WTC11 (cell line): Measurements from ENCODE around the gene EEF1AKMT3. TPM values are rescaled to one million over a fixed set of nuclear protein-coding genes. Genes with fewer than 3 reads are reported as not detected.

ENCODE experiments used
- CBFB ChIP-seq: sonication (generic); formaldehyde crosslinking; IDR thresholded peaks from 2 replicates; pipeline ENCODE4 v1.8.1; 2022; ENCODE audit warnings: mild to moderate bottlenecking, low read depth, missing genetic modification reagents
- CREB1 ChIP-seq: sonication (generic); formaldehyde crosslinking; IDR thresholded peaks from 2 replicates; pipeline ENCODE4 v1.8.0; 2023; ENCODE audit warnings: mild to moderate bottlenecking, missing genetic modification reagents
- EMX1 ChIP-seq: fragments of 250-450 bp; sonication (Bioruptor Pico); IDR thresholded peaks from 2 replicates; pipeline ENCODE4 v1.8.0; 2021; ENCODE audit warnings: mild to moderate bottlenecking
- ERG ChIP-seq: fragments of 250-450 bp; sonication (Bioruptor Pico); IDR thresholded peaks from 2 replicates; pipeline ENCODE4 v1.8.0; 2021; ENCODE audit warnings: mild to moderate bottlenecking
- ETV6 ChIP-seq: sonication (generic); formaldehyde crosslinking; IDR thresholded peaks from 2 replicates; pipeline ENCODE4 v1.8.1; 2022; ENCODE audit warnings: mild to moderate bottlenecking, missing genetic modification reagents
- FOXJ3 ChIP-seq: sonication (generic); formaldehyde crosslinking; IDR thresholded peaks from 2 replicates; pipeline ENCODE4 v1.9.0; 2021; ENCODE audit warnings: missing genetic modification reagents, mild to moderate bottlenecking, borderline replicate concordance
- GABPB1 ChIP-seq: sonication (generic); formaldehyde crosslinking; IDR thresholded peaks from 2 replicates; pipeline ENCODE4 v1.8.1; 2023; ENCODE audit warnings: mild to moderate bottlenecking, missing genetic modification reagents
- GRHL2 ChIP-seq: fragments of 250-450 bp; sonication (Bioruptor Pico); IDR thresholded peaks from 2 replicates; pipeline ENCODE4 v1.8.0; 2022; ENCODE audit warnings: mild to moderate bottlenecking, moderate library complexity; ENCODE audit not compliant: insufficient replicate concordance, severe bottlenecking
- JAZF1 ChIP-seq: fragments of 250-450 bp; sonication (Bioruptor Pico); IDR thresholded peaks from 2 replicates; pipeline ENCODE4 v1.9.0; 2021; ENCODE audit warnings: moderate library complexity, mild to moderate bottlenecking, inconsistent platforms
- NR1H2 ChIP-seq: sonication (generic); formaldehyde crosslinking; IDR thresholded peaks from 2 replicates; pipeline ENCODE4 v1.9.0; 2021; ENCODE audit warnings: mild to moderate bottlenecking, moderate library complexity, missing genetic modification reagents
- RORB ChIP-seq: fragments of 250-450 bp; sonication (Bioruptor Pico); IDR thresholded peaks from 2 replicates; pipeline ENCODE4 v1.9.0; 2021; ENCODE audit warnings: mild to moderate bottlenecking
- SMAD3 ChIP-seq: sonication (generic); formaldehyde crosslinking; IDR thresholded peaks from 2 replicates; pipeline ENCODE4 v1.8.0; 2022; ENCODE audit warnings: missing genetic modification reagents, mild to moderate bottlenecking, borderline replicate concordance
- TEAD1 ChIP-seq: sonication (generic); formaldehyde crosslinking; IDR thresholded peaks from 2 replicates; pipeline ENCODE4 v1.8.0; 2022; ENCODE audit warnings: mild to moderate bottlenecking, missing genetic modification reagents
- TEAD4 ChIP-seq: sonication (generic); formaldehyde crosslinking; IDR thresholded peaks from 2 replicates; pipeline ENCODE4 v1.8.0; 2022; ENCODE audit warnings: mild to moderate bottlenecking, missing genetic modification reagents
- ZBTB43 ChIP-seq: sonication (generic); formaldehyde crosslinking; IDR thresholded peaks from 2 replicates; pipeline ENCODE4 v1.8.1; 2023; ENCODE audit warnings: mild to moderate bottlenecking, missing genetic modification reagents
- ZNF219 ChIP-seq: sonication (generic); formaldehyde crosslinking; IDR thresholded peaks from 2 replicates; pipeline ENCODE4 v1.8.0; 2023; ENCODE audit warnings: missing genetic modification reagents, mild to moderate bottlenecking, borderline replicate concordance
- ZNF396 ChIP-seq: fragments of 250-450 bp; sonication (Bioruptor Pico); IDR thresholded peaks from 2 replicates; pipeline ENCODE4 v1.8.0; 2021; ENCODE audit warnings: mild to moderate bottlenecking, moderate library complexity, borderline replicate concordance
- ZNF532 ChIP-seq: fragments of 250-450 bp; sonication (Bioruptor Pico); IDR thresholded peaks from 2 replicates; pipeline ENCODE4 v1.9.0; 2021; ENCODE audit warnings: mild to moderate bottlenecking, borderline replicate concordance
- total RNA-seq: library from RNA; stranded (reverse); gene quantifications from 3 replicates; pipeline ENCODE4 v1.2.3, GENCODE V29; 2021
- TF ChIP-seq, protein P1 (sequence below): sonication (generic); formaldehyde crosslinking; conservative IDR thresholded peaks from 2 replicates; pipeline ENCODE4 v1.8.1; 2022; ENCODE audit warnings: mild to moderate bottlenecking, missing genetic modification reagents
- TF ChIP-seq, protein P2 (sequence below): sonication (generic); formaldehyde crosslinking; IDR thresholded peaks from 2 replicates; pipeline ENCODE4 v1.8.0; 2023; ENCODE audit warnings: missing genetic modification reagents, mild to moderate bottlenecking, borderline replicate concordance
- TF ChIP-seq, protein P3 (sequence below): sonication (generic); formaldehyde crosslinking; conservative IDR thresholded peaks from 2 replicates; pipeline ENCODE4 v1.8.1; 2023; ENCODE audit warnings: mild to moderate bottlenecking, low read depth, missing genetic modification reagents, moderate library complexity
- TF ChIP-seq, protein P4 (sequence below): sonication (generic); formaldehyde crosslinking; IDR thresholded peaks from 2 replicates; pipeline ENCODE4 v1.8.0; 2022; ENCODE audit warnings: mild to moderate bottlenecking, missing genetic modification reagents

The EEF1AKMT3 gene
- total RNA-seq, 1 experiment from 2014 or later = 3.2 TPM

GRCh38 chr12:57744777-57745484, 27.5 kb upstream of the EEF1AKMT3 start, which contains the start of gene TSPAN31 (continued):
- TF ChIP-seq, protein P1, sequence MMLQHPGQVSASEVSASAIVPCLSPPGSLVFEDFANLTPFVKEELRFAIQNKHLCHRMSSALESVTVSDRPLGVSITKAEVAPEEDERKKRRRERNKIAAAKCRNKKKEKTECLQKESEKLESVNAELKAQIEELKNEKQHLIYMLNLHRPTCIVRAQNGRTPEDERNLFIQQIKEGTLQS (CRISPR knock-in tag) = no peak
- peak; percentile 91 for TF ChIP-seq ERG
- TF ChIP-seq, protein P2, sequence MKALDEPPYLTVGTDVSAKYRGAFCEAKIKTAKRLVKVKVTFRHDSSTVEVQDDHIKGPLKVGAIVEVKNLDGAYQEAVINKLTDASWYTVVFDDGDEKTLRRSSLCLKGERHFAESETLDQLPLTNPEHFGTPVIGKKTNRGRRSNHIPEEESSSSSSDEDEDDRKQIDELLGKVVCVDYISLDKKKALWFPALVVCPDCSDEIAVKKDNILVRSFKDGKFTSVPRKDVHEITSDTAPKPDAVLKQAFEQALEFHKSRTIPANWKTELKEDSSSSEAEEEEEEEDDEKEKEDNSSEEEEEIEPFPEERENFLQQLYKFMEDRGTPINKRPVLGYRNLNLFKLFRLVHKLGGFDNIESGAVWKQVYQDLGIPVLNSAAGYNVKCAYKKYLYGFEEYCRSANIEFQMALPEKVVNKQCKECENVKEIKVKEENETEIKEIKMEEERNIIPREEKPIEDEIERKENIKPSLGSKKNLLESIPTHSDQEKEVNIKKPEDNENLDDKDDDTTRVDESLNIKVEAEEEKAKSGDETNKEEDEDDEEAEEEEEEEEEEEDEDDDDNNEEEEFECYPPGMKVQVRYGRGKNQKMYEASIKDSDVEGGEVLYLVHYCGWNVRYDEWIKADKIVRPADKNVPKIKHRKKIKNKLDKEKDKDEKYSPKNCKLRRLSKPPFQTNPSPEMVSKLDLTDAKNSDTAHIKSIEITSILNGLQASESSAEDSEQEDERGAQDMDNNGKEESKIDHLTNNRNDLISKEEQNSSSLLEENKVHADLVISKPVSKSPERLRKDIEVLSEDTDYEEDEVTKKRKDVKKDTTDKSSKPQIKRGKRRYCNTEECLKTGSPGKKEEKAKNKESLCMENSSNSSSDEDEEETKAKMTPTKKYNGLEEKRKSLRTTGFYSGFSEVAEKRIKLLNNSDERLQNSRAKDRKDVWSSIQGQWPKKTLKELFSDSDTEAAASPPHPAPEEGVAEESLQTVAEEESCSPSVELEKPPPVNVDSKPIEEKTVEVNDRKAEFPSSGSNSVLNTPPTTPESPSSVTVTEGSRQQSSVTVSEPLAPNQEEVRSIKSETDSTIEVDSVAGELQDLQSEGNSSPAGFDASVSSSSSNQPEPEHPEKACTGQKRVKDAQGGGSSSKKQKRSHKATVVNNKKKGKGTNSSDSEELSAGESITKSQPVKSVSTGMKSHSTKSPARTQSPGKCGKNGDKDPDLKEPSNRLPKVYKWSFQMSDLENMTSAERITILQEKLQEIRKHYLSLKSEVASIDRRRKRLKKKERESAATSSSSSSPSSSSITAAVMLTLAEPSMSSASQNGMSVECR (CRISPR knock-in tag) = no peak
- no peak for TF ChIP-seq RORB (CRISPR knock-in tag)
- no peak for TF ChIP-seq ZBTB43 (CRISPR knock-in tag)
- no peak for TF ChIP-seq GRHL2 (CRISPR knock-in tag)
- no peak for TF ChIP-seq NR1H2
- TF ChIP-seq GABPB1 = no peak; the same call in 1 of the 2 replicates
- no peak for TF ChIP-seq TEAD4 (CRISPR knock-in tag)
- TF ChIP-seq TEAD1 (CRISPR knock-in tag) = 0 out of 2 replicates have a peak, but pooled peaks have one; percentile 12
- TF ChIP-seq ZNF219 (CRISPR knock-in tag) = no peak
- peak; percentile 74; the same call in 1 of the 2 replicates for TF ChIP-seq EMX1 (CRISPR knock-in tag)
- TF ChIP-seq, protein P3, sequence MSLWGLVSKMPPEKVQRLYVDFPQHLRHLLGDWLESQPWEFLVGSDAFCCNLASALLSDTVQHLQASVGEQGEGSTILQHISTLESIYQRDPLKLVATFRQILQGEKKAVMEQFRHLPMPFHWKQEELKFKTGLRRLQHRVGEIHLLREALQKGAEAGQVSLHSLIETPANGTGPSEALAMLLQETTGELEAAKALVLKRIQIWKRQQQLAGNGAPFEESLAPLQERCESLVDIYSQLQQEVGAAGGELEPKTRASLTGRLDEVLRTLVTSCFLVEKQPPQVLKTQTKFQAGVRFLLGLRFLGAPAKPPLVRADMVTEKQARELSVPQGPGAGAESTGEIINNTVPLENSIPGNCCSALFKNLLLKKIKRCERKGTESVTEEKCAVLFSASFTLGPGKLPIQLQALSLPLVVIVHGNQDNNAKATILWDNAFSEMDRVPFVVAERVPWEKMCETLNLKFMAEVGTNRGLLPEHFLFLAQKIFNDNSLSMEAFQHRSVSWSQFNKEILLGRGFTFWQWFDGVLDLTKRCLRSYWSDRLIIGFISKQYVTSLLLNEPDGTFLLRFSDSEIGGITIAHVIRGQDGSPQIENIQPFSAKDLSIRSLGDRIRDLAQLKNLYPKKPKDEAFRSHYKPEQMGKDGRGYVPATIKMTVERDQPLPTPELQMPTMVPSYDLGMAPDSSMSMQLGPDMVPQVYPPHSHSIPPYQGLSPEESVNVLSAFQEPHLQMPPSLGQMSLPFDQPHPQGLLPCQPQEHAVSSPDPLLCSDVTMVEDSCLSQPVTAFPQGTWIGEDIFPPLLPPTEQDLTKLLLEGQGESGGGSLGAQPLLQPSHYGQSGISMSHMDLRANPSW = no peak
- no peak for TF ChIP-seq CBFB (CRISPR knock-in tag)
- TF ChIP-seq JAZF1 (CRISPR knock-in tag) = no peak
- TF ChIP-seq, protein P4, sequence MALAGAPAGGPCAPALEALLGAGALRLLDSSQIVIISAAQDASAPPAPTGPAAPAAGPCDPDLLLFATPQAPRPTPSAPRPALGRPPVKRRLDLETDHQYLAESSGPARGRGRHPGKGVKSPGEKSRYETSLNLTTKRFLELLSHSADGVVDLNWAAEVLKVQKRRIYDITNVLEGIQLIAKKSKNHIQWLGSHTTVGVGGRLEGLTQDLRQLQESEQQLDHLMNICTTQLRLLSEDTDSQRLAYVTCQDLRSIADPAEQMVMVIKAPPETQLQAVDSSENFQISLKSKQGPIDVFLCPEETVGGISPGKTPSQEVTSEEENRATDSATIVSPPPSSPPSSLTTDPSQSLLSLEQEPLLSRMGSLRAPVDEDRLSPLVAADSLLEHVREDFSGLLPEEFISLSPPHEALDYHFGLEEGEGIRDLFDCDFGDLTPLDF (CRISPR knock-in tag) = no peak
- TF ChIP-seq ZNF532 (CRISPR knock-in tag) = 0 out of 2 replicates have a peak, but pooled peaks have one; percentile 17
- TF ChIP-seq ETV6 (CRISPR knock-in tag) = peak; percentile 85; the same call in 1 of the 2 replicates
- TF ChIP-seq SMAD3 (CRISPR knock-in tag) = 0 out of 2 replicates have a peak, but pooled peaks have one; percentile 16
- no peak for TF ChIP-seq CREB1 (CRISPR knock-in tag)
- TF ChIP-seq FOXJ3 = no peak
- TF ChIP-seq ZNF396 (CRISPR knock-in tag) = no peak
